ENCODE measurements around the gene GNAI3.

The GNAI3 gene

DNA sequence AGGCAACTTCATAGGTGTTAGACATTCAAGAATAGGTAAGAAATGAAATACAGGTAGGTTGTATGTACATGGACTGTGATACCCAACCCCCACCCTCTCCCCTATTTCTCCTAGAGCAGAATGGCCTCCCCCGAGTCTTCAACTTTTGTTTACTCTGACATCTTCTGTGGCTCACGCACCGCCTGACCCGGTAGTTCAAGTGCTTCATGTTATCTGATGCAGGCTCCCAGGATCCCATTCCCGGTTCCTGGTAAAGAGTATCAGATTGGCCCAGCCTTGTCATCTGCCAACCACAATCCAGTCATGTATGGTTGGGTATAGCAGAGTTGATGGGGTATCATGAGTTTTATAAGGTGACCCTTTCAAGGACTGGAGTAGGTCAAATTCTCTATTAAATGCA, 9.1 kb downstream of the GNAI3 start:
- H3K27ac ChIP-seq: no peak overlapping the region
- TF ChIP-seq, protein P1, sequence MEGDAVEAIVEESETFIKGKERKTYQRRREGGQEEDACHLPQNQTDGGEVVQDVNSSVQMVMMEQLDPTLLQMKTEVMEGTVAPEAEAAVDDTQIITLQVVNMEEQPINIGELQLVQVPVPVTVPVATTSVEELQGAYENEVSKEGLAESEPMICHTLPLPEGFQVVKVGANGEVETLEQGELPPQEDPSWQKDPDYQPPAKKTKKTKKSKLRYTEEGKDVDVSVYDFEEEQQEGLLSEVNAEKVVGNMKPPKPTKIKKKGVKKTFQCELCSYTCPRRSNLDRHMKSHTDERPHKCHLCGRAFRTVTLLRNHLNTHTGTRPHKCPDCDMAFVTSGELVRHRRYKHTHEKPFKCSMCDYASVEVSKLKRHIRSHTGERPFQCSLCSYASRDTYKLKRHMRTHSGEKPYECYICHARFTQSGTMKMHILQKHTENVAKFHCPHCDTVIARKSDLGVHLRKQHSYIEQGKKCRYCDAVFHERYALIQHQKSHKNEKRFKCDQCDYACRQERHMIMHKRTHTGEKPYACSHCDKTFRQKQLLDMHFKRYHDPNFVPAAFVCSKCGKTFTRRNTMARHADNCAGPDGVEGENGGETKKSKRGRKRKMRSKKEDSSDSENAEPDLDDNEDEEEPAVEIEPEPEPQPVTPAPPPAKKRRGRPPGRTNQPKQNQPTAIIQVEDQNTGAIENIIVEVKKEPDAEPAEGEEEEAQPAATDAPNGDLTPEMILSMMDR (conservative IDR thresholded peaks at IDR 0.05): no peak
- no peak for TF ChIP-seq ZFX (IDR thresholded peaks at IDR 0.05)

DNA sequence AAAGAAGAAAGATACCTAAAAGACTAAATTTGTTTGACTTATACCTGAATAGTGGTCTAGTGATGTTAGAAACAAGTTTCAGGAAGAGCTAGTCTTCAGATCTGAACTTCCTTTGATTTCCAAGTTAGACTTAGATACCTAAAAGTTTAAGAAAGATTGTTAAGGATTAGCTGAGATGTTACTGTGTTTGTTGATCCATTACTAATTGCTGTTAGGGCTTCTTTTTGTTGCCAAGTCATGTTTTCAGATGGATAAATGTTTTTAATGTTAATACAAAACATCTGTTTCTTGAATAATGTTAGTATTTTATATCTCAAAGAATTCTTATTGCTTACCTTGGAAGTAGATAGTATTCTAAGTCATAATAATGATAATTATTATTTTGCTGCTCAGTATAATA, 11.6 kb downstream of the GNAI3 start:
- no peak overlapping the region for H3K27ac ChIP-seq
- TF ChIP-seq ZFX (IDR thresholded peaks at IDR 0.05): no peak
- TF ChIP-seq, protein P1 (conservative IDR thresholded peaks at IDR 0.05): no peak

DNA sequence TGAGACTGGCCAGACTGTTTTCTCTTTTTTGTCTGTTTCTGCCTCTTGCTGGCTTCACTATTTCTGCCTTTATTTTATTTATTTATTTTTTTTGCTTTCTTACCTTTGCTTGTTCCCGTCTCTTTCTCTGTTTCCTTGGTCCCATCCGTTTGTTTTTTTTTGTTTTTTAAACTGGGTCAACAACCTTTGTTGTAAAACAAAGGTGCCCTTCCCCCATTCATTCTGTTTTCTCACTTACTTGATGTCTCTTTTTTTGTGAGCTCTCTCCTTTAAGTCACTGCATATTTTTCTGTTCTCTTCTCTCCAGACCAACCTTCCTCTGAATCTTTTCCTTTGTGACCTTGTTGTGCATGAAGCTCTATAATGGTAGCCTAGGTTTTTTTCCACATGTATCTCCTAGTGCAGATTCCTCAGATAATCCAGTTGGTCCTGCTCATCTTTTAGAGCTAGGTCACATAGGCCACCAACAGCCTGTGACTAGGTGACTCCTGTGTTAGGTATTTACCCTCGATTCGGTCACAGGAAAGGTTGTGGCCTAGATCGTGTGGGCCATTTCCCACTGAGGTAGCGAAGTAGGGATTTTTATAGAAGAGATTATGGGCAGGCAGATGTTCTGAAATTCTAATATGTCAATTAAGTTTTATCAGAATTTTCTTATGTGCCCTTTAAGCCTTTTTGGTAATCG, 15.9 kb downstream of the GNAI3 start:
- H3K27ac ChIP-seq: no peak overlapping the region
- no peak for TF ChIP-seq ZFX (IDR thresholded peaks at IDR 0.05)
- TF ChIP-seq, protein P1 (conservative IDR thresholded peaks at IDR 0.05): no peak

DNA sequence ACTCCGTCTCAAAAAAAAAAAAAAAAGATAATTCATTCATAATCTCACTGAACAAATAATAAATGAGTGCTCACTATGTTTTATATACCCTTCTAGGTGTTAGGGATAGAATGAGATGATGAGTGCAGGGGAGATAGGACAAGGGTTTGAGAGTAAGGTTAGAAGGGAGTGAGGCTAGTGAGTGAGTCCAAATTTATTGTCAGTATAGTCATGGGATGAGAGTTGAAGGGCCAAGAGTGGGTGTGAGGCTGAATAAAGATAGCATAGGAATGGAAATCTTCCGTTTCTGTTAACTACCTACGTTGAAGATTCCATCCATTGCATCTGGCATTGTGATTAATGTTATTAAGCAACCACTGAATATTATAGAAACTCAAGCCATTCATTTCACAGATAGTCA, 16.8 kb downstream of the GNAI3 start:
- no peak overlapping the region for H3K27ac ChIP-seq
- TF ChIP-seq ZFX (IDR thresholded peaks at IDR 0.05): no peak
- TF ChIP-seq, protein P1 (conservative IDR thresholded peaks at IDR 0.05): no peak

DNA sequence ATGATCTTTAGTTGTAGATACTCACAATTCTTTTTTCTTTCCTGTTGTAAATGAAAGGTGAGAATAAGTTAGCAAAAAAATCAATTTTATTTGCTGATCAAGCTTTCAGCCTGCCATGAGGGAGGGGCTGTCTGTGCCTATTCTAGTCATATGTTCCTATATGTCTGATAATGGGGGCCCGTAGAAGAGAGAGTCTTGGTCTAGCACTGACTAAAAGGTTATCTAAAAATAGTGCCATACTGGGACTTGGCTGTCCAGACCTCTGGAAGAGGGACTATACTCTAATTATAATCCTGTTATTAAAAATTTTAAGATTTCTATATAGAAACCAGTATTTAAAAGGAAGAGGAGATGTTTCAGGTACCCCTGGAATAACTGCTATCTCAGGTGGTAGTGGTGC, 18.6 kb downstream of the GNAI3 start:
- H3K27ac ChIP-seq: no peak overlapping the region
- TF ChIP-seq ZFX (IDR thresholded peaks at IDR 0.05): no peak

DNA sequence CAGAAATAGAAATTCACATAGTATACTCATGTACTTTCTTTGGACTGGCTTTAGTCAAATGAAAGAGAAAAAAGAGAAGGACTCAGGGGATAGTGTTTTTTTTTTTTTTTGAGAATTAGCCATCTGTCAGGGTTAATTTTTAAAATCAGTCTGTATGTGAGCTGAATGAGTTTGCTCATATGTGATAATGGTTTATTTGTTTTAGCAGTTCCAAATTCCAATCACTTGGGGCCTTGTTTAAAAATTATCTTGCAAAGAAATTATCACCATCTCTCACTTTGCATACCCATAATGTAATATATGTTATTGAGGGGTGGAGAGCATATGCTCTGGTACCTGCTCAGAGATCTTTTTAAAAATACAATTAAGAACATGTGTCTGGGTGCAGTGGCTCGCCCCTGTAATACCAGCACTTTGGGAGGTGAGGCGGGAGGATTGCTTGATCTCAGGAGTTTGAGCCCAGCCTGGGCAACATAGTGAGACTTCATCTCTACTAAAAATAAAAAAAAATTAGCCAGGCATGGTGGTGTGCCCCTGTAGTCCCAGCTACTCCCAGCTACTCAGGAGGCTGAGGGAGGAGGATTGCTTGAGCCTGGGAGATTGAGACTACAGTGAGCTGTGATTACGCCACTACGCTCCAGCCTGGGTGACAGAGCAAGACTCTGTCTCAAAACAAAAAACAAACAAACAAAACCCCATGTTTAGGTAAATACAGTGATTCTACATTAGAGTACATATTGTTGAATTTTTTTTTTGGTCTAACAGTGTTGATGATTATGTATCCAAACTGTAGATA, 19.7 kb downstream of the GNAI3 start:
- no peak overlapping the region for H3K27ac ChIP-seq
- no peak for TF ChIP-seq ZFX (IDR thresholded peaks at IDR 0.05)
- TF ChIP-seq, protein P1 (conservative IDR thresholded peaks at IDR 0.05): peak; percentile 25

DNA sequence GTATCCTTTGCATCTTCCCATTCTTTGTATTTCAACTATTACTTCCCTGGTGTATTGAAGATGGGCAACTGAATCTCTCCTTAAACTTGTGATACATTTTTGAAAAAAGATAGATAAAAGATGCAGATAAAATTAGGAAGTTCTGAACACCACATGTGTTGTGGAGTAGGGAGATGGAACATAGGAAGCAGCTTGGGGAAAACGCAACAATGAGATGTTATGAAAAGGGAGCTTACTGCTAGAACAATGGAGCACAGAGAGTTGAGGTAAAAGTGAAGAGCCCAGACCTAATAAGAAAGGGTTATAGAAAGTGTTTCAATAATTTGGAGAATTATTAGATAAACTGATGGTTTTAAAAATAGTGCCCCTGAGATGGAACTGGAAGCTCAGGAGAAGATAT, 20.9 kb downstream of the GNAI3 start:
- no peak overlapping the region for H3K27ac ChIP-seq
- TF ChIP-seq, protein P1 (conservative IDR thresholded peaks at IDR 0.05): no peak
- no peak for TF ChIP-seq ZFX (IDR thresholded peaks at IDR 0.05)
